Activated naive CD4-positive, alpha-beta T cell (primary cell): Measurements from ENCODE around the gene TMPO.
A peak's percentile ranks its signal among the peaks of the same experiment; 100 is the strongest.
"Not testable (repeated sequence)": the region's sequence is repeated elsewhere in the genome, so short reads cannot be mapped to it uniquely, and the experiment has no call there.

Source experiments
- DNase-seq, 4 experiments: peaks; one replicate each; lab custom pipeline; 2025; lab: John Stamatoyannopoulos, UW

Gene TMPO, protein sequence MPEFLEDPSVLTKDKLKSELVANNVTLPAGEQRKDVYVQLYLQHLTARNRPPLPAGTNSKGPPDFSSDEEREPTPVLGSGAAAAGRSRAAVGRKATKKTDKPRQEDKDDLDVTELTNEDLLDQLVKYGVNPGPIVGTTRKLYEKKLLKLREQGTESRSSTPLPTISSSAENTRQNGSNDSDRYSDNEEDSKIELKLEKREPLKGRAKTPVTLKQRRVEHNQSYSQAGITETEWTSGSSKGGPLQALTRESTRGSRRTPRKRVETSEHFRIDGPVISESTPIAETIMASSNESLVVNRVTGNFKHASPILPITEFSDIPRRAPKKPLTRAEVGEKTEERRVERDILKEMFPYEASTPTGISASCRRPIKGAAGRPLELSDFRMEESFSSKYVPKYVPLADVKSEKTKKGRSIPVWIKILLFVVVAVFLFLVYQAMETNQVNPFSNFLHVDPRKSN

GRCh38 chr12:98515287-98516110, at the start of gene TMPO:
Gene TMPO, plus strand, starts transcription at chr12:98515590. Its CDS starts 278 bp downstream, at chr12:98515868.
- DNase-seq: peak; percentile 81 to 92 (median 90)

- no peak for DNase-seq
These were observed 49.3 kb upstream of the TMPO start for GRCh38 chr12:98465950-98466602.

DNA sequence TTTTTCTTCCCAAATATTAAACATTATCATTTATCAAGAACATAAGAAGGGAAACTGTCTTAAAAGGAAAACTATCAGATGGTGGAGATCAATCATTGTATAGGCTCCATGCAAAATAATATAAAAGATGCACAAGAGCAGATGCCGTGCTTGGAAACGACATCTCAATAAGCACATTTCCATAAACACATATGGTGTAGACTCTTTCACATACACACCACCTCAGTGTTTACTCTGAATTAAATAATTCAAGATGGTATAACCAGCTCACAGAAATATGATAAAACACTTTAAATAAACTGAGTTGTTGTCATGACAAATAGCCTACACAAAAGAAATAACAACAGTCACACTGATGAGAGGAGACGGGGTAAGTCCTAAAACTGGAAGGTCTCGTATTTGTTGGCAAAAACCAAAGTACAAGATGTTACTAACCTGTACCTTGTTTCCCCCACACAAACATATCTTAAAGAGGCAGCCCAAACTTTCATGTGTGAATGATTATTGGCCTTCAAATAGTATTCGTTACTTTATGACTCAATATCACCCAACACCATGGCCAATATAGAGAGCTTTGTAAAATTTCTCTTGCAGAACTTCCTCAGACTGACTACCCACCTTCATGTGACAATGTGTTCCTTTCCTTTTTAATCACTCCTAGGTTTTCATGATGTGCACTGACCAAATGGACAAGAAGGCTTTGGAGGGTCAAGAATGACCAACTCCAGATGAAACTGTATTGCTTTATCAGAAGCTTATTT, 48.6 kb upstream of the TMPO start:
- DNase-seq: no peak

GRCh38 chr12:98469109-98469508, 46.3 kb upstream of the TMPO start:
- DNase-seq: no peak

DNA sequence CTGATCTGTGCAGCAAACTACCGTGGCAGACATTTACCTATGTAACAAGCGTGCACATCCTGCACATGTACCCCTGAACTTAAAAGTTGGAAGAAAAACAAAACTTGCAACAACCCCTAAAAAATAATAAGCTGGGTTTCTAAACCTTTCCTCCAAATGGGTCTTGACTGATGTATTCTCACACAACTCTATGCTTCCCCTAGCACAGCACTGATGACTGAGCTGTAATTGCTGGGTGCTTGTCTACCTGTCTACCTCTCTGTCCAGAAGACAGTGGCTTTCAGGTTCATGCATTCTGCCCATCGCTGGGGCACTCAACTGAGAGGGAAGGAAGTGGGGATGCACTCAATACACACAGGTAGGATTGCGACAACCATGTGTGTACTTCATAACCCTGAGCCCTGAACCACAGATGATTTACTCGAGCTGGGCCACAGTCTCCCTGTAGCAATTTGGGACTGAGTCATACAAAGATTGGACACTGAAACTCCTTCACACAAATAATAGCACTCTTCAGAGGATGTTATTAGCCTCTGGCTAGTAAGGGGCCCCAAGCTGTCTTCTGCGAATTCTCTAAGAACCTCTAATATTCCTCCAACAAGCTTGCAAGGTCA, 44.8 kb upstream of the TMPO start:
- no peak for DNase-seq

DNA sequence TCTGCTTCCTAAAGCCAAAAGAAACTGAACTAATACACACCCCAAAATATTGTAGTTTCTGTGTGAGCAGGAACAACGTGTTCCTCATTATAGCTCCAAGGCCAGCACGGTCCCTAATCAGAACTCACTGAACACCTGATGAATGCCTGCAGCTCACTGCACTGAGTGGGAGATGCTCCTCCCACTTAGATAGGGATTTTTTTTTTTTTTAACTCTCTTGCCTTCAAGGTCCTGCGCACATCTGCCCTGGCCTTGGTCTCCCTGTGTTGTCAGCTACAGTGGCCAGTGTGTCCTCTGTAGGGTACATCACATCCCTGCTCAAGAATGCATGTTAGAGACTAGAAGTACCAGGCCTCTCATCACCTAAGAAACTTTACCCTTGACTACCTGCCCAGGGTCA, 44.3 kb upstream of the TMPO start:
- no peak for DNase-seq

DNA sequence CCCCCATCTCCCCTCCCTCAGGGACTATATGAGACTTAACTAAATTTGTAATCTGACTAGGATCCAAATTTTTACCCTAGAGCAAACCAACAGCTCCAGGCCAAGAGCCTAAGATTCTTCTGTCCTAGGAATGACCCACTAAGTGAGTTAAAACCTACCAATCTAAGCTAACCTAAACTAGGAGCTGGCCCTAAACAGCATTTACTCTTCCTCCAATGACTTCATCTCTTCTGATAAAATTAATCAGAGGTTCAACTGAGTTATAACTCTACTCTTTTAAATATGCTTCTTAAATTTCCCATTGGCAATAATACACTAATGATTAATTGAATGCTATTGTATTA, 39.9 kb upstream of the TMPO start:
- no peak for DNase-seq

DNA sequence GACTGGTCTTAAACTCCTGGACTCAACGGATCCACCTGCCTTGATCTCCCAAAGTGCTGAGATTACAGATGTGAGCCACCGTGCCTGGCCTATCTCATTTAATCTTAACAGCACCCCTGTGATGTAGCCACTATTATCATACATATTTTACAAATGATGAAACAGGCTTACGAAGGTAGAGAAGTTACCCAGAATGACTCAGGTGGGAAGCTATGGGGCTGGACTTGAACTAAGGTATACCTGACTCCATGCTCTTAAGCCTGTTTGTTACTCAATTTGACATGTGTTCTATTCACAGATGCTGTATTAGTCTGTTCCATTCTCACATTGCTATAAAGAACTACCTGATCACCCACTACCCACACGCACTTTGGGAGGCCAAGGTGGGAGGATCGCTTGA, 36.8 kb upstream of the TMPO start:
- no peak for DNase-seq

DNA sequence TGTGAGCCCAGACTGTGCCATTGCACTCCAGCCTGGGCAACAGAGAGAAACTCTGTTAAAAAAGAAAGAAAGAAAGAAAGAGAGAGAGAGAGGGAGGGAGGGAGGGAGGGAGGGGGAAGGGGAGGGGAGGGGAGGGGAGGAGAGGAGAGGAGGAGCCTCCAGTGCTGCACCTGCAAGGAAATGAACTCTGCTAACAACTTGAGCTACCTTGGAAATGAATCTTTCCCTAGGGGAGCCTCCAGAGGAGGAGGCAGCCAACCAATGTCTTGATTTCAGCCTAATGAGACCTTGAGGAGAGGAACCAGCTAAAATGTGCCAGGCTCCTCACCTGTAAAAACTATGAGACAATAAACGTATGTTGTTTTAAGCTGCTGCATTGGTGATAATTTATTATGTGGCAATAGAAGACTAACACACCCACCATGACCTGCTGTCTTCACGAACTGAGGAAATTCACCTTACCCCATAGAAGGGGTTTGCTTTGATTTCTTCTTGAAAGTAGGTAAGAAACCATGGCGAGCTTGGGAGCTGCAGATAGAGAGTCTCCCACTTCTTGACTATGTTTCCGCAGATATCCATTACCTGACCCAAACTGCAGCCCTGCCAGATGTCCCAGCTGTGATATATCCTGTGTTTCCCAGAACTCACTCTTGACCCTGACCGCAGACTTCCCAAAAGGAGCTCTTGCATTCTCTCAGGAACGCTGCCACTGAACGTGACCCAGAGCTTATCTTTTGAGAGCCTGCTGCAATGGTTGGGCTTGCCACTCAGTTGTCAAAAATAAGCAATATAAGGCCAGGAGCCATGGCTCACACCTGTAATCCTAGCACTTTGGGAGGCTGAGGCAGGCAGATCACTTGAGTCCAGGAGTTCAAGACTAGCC, 31.5 kb upstream of the TMPO start:
- DNase-seq: no peak

- DNase-seq: no peak
These were observed 29.5 kb upstream of the TMPO start for GRCh38 chr12:98485792-98486340.

DNA sequence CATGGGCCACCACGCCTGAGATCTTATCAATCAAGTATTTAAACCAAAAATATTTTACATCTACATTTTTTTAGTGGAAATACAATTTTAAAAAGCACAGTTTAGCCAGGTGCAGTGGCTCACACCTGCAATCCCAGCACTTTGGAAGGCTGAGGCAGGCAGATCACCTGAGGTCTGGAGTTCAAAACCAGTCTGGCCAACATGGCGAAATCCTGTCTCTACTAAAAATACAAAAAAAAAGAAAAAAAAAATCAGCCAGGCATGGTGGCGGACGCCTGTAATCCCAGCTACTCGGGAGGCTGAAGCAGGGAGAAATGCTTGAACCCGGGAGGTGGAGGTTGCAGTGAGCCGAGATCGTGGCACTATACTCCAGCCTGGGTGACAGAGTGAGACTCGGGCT, 27.0 kb upstream of the TMPO start:
- not testable (repeated sequence) for DNase-seq

DNA sequence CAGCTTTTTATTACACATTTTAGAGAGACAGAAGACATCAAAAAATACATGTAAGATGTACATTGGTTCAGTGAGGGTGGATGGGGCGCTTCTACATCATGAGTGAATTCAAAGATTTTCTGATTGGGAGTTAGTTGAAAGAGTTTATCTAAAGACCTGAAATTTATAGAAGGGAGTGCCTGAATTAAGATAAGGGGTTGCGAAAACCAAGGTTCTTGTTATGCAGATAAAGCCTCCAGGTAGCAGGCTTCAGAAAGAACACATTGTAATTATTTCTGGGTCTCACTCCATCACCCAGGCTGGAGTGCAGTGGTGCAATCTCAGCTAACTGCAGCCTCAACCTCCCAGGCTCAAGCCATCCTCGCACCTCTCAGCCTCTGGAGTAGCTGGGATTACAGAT, 26.2 kb upstream of the TMPO start:
- no peak for DNase-seq

DNA sequence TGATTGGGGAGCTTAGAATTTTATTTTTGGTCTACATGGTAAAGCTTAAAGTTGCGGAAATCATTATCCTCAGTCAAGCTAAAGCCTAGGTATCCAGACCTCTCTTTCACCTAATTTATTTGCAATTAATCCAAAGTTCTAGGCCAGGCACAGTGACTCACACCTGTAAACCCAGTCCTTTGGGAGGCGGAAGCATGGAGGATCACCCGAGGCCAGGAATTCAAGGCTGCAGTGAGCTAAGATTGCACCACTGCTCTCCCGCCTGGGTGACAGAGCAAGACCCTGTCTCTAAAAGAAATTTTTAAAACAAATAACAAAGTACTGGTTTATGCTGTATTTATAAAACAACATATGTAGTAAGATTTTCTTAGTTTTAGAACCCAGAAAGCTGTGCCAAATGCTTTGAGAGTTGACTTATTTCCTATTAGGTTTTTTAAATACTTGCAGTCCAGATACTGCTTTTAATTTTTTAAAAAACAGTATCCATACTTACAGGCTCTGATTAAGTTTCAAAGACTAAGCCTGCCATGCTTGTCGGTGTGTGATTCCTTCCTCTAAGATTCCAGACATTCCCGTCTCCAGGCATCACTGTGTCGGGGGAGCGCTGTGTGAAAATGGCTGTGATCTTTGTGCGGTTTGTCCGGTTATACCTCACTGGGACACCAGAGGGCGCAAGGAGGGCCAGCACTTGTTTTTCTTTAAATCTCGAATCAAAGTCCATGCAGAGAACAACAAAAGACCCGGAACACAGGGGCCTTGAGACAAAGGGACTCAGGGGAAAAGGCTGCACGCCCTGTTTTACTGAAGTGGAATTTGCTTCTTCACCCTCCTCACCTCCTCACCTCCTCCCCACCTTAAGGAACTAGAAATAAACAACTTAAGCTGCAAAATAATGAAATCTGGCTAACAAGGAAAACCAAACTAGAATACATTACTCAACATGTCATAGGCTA, 24.6 kb upstream of the TMPO start:
- DNase-seq: peak; percentile 58 to 77 (median 70)

GRCh38 chr12:98492580-98493140, 22.7 kb upstream of the TMPO start:
- DNase-seq: no peak

GRCh38 chr12:98501266-98501629, 14.1 kb upstream of the TMPO start:
- DNase-seq: not testable (repeated sequence)

DNA sequence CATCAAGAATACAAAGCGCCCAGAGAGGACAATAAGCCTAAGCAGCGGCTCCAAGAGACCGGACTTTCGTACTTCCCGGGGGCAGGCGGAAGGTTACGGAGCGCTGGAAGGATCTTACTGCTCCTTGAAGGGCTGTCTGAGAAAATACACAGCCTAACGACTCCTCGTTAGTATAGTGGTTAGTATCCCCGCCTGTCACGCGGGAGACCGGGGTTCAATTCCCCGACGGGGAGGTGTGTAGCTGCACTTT, 12.1 kb upstream of the TMPO start:
- peak; percentile 73 to 81 (median 77) for DNase-seq

GRCh38 chr12:98503592-98504367, 11.6 kb upstream of the TMPO start:
- peak; percentile 91 to 96 (median 92) for DNase-seq

- DNase-seq: no peak
These were observed 11.1 kb upstream of the TMPO start for GRCh38 chr12:98504368-98504617.

DNA sequence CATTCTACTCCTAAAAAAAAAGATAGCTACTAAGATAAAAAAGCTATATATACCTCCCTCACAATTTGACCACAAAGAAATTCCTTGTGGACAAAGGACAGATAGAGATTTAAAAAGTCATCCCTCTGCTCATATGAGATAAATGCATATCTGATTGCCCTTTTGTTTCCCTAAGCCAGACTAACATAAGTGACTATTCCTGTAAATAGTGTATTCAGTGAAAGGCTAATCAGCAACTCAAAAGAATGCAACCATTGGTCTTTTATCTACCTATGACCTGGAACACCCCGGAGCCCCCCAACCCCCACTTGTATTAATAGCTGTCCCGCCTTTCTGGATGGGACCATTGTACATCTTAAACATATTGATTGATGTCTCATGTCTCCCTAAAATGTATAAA, 6.3 kb upstream of the TMPO start:
- DNase-seq: no peak
